ENCODE results near the gene ZNF784. TPM values are rescaled to one million over a fixed set of nuclear protein-coding genes. Genes with fewer than 3 reads are reported as not detected.
A peak's percentile ranks its signal among the peaks of the same experiment; 100 is the strongest.

ZNF784 gene
- total RNA-seq, 2 donors from 2014 or later, result 7.2 to 10.7 TPM

DNA sequence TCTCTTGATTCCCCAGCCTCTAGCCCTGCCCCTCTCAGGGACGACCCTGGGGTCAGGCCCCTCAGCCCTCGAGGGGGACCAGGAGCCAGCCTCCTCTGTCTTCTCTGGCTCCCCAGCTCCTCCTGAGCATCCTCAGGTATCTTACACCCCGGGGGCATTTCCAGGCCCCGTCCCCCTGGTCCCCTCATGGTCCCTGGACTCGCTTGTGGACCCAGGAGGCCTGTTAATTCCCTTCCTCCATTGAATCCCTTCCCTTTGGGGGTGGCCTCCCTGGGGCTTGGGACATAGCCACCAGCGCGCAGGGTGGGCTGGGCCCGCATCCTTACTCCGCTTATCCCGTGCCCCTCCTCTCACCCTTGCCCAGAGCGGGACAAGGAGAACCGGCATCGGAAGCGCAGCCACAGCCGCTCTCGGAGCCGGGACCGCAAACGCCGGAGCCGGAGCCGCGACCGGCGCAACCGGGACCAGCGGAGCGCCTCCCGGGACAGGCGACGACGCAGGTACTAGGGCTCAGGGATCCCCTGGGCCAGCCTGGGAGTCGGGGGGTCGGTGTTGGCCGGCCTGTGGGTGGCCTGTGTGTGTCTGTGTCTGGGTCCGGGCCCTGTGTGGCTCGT, 34.6 kb upstream of the ZNF784 start:
- H3K27ac Mint-ChIP-seq, result peak overlapping the region; percentile 68

DNA sequence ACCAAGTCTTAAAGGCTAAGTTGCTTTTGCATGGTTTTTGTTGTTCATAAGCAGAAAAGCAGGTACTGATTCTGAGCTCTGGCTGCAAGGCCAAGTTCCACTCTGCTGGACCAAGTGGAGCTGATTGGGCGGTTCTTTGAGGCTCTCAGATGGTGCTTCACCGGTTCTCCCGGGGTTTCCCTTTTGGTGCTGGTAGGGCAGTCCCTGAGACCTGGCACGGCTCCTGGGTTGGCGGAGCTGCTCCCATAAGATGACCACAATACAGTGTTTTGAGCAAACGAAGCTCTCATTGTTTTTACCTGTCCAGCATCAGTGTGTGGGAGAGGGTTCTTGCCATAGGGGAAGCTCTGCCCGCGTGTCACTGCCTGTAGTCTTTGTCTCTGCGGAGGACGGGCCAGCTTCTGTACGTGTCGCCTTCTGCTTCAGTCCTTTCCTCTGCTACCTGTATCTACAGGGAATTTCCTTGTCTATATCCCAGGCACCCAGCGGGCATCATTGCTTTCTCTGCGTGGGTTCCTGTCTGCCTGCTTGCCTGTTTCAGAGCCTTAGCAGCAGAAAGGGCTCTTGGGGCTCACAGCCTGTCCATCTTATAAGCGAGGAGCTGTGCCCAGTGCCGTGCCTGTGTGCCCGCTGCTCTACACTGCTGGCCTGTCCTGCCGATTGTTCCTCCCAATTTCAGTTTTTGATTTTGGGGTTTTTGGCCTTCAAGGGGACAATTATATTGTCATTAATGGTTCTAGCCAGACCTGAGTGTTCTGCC, 32.8 kb upstream of the ZNF784 start:
- no peak overlapping the region for H3K27ac ChIP-seq (ENCODE audit: low read depth, low read length)
- peak overlapping the region; percentile 97 for H3K4me3 ChIP-seq (ENCODE audit: low read length)
- Mint-ChIP-seq H3K36me3 (ENCODE audit: low read depth) (peaks cover 27% of the 10 kb centered on the region), H3K27me3 (ENCODE audit: insufficient read depth) (no peaks in the 10 kb centered on the region), H3K27ac (peak overlapping the region; percentile 42), H3K4me3 (peak overlapping the region; percentile 94), H3K9me3 (no peaks in the 10 kb centered on the region), H3K4me1 (peaks cover 24% of the 10 kb centered on the region)
- 78 to 87% methylated on average over 13 to 18 of the region's 18 CpGs for WGBS, 2 experiments (ENCODE audit: insufficient coverage in 1 of 2, insufficient read length in 1 of 2)
- H3K4me1 ChIP-seq (ENCODE audit: control insufficient read depth, insufficient read depth, low read length), result peaks cover 5% of the 10 kb centered on the region
- no peaks in the 10 kb centered on the region for H3K27me3 ChIP-seq (ENCODE audit: control insufficient read depth, insufficient read depth, low read length, poor library complexity, severe bottlenecking)
- no peaks in the 10 kb centered on the region for H3K9me3 ChIP-seq (ENCODE audit: control insufficient read depth, low read length)
- TF ChIP-seq, protein P1, sequence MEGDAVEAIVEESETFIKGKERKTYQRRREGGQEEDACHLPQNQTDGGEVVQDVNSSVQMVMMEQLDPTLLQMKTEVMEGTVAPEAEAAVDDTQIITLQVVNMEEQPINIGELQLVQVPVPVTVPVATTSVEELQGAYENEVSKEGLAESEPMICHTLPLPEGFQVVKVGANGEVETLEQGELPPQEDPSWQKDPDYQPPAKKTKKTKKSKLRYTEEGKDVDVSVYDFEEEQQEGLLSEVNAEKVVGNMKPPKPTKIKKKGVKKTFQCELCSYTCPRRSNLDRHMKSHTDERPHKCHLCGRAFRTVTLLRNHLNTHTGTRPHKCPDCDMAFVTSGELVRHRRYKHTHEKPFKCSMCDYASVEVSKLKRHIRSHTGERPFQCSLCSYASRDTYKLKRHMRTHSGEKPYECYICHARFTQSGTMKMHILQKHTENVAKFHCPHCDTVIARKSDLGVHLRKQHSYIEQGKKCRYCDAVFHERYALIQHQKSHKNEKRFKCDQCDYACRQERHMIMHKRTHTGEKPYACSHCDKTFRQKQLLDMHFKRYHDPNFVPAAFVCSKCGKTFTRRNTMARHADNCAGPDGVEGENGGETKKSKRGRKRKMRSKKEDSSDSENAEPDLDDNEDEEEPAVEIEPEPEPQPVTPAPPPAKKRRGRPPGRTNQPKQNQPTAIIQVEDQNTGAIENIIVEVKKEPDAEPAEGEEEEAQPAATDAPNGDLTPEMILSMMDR (conservative IDR thresholded peaks at IDR 0.05), result no peak
- peaks cover 27% of the 10 kb centered on the region for H3K36me3 ChIP-seq (ENCODE audit: control insufficient read depth, insufficient read depth, low read length)
- H3K9ac ChIP-seq (ENCODE audit: extremely low read depth, low read length, poor library complexity, severe bottlenecking), result peak overlapping the region; percentile 94
- no peak for DNase-seq

More for the DNA sequence above, 34.6 kb upstream of the ZNF784 start:
- Mint-ChIP-seq H3K27me3 (ENCODE audit: insufficient read depth) (no peaks in the 10 kb centered on the region), H3K4me3 (no peak overlapping the region), H3K9me3 (no peaks in the 10 kb centered on the region), H3K36me3 (ENCODE audit: low read depth) (peaks cover 39% of the 10 kb centered on the region), H3K4me1 (peaks cover 22% of the 10 kb centered on the region)
- Histone ChIP-seq H3K4me1 (ENCODE audit: control insufficient read depth, insufficient read depth, low read length) (peaks cover 5% of the 10 kb centered on the region), H3K9ac (ENCODE audit: extremely low read depth, low read length, poor library complexity, severe bottlenecking) (no peak overlapping the region), H3K4me3 (ENCODE audit: low read length) (no peak overlapping the region), H3K27ac (ENCODE audit: low read depth, low read length) (no peak overlapping the region), H3K36me3 (ENCODE audit: control insufficient read depth, insufficient read depth, low read length) (peaks cover 41% of the 10 kb centered on the region), H3K9me3 (ENCODE audit: control insufficient read depth, low read length) (no peaks in the 10 kb centered on the region), H3K27me3 (ENCODE audit: control insufficient read depth, insufficient read depth, low read length, poor library complexity, severe bottlenecking) (no peaks in the 10 kb centered on the region)
- 95% methylated on average over 31 to 37 of the region's 37 CpGs for WGBS, 2 experiments (ENCODE audit: insufficient coverage in 1 of 2, insufficient read length in 1 of 2)
- no peak for DNase-seq
- TF ChIP-seq, protein P1 (conservative IDR thresholded peaks at IDR 0.05), result no peak

DNA sequence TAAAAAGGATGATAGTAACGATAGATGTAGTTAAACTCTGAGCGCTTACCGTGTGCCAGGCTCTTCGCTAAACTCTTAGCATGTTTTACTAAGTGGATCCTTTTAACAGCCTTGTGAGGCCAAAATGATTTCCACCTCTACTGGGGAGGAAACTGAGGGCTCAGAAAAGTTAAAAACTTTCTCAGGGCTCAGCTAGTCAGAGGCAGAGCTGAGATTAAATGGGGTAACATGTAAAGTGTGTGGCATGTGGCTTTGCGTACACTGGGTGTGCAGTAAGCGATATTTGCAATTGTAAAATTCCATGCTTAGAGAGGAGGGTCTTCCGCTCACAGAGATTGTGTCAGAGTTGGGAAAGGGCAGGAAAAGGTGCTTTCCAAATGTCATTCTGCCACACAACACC, 32.2 kb upstream of the ZNF784 start:
- no peak for DNase-seq
- Mint-ChIP-seq H3K9me3 (no peaks in the 10 kb centered on the region), H3K4me1 (peaks cover 25% of the 10 kb centered on the region), H3K27ac (peak overlapping the region; percentile 21), H3K36me3 (ENCODE audit: low read depth) (peaks cover 24% of the 10 kb centered on the region), H3K27me3 (ENCODE audit: insufficient read depth) (no peaks in the 10 kb centered on the region), H3K4me3 (peak overlapping the region; percentile 94)
- WGBS, 2 experiments (ENCODE audit: insufficient coverage in 1 of 2, insufficient read length in 1 of 2), result 76 to 80% methylated on average over 4 to 7 of the region's 7 CpGs
- H3K36me3 ChIP-seq (ENCODE audit: control insufficient read depth, insufficient read depth, low read length), result peaks cover 26% of the 10 kb centered on the region
- H3K4me1 ChIP-seq (ENCODE audit: control insufficient read depth, insufficient read depth, low read length), result peaks cover 5% of the 10 kb centered on the region
- H3K4me3 ChIP-seq (ENCODE audit: low read length), result peak overlapping the region; percentile 97
- TF ChIP-seq, protein P1 (conservative IDR thresholded peaks at IDR 0.05), result no peak
- no peak overlapping the region for H3K27ac ChIP-seq (ENCODE audit: low read depth, low read length)
- H3K9ac ChIP-seq (ENCODE audit: extremely low read depth, low read length, poor library complexity, severe bottlenecking), result peak overlapping the region; percentile 94
- no peaks in the 10 kb centered on the region for H3K27me3 ChIP-seq (ENCODE audit: control insufficient read depth, insufficient read depth, low read length, poor library complexity, severe bottlenecking)
- H3K9me3 ChIP-seq (ENCODE audit: control insufficient read depth, low read length), result no peaks in the 10 kb centered on the region

Data from endodermal cell (in vitro differentiated cells).